Measurements from ENCODE around the gene COL4A1.
A peak's percentile ranks its signal among the peaks of the same experiment; 100 is the strongest.

Gene COL4A1

DNA sequence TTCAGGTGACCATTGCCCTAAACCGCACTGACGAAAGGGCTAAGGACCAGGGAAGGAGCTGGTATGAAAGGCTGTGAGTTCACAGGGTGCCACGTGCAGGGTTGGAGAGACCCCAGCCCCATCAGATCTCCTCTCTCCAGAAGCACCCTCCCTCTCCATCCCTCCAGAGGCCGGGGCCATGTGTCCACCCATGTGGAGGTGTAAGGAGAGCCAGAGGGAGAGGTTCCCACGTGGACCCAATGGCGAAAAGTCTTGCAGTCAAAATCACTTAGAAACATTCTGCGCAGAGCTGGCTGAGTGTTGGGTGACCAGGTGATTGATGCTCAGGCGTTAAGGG lies 168.3 kb downstream of the COL4A1 start:
- no peak for DNase-seq
- TF ChIP-seq POLR2A (IDR thresholded peaks at IDR 0.05; ENCODE audit: low read length) (no peak), GATA1 (IDR thresholded peaks at IDR 0.05; ENCODE audit: low read depth, low read length) (no peak)

DNA sequence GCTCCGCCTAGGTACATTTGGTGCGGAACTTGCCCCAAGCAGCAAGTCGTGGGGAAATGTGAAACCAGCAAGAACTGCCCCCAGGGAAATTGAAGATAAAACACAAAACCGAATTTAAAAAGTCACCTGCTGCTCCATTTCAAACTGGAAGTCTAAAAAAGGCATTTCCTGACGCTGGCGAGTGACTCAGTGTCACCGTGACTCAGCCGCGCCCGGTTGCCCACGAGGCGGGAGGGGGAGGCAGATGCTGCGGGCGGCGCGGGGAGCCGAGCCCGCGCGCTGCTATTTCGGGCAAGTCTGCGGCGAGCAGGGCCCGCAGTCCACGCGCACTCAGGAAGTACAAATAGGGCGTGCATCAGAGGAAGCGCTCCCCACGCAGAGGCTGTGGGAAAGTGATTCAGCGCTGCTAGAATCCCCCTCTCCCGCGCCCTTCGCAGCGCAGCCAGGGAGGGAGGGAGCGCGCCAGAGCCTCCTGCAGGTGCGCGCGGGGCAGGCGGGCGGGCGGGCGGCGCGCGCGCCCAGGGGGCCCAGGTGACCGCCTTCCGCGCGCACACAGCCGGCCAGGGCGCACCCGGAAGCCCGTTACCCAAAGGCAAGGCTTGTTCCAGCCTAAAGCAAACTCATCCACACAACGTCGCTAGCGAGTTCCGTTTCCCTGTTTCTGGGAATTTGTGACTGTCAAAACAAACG lies 168.8 kb downstream of the COL4A1 start:
- DNase-seq = peak; percentile 39 to 77
- no peak for TF ChIP-seq GATA1 (IDR thresholded peaks at IDR 0.05; ENCODE audit: low read depth, low read length)
- peak; percentile 20 for TF ChIP-seq POLR2A (IDR thresholded peaks at IDR 0.05; ENCODE audit: low read length)

DNA sequence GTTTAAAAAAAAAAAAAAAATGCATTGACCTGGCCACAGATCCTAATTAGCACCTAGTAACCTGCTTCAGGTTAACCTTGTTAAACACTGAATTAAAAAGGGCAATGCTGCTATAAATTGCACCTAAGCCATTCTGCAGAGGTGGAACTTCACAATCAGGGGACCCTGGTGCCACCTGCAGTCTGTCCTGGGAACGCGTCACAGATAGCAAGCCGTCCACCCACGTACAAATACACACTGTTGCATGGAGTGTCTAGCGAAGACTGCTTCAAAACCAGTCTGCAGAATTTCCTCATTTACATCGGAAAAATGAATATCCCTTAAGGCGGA lies 169.3 kb downstream of the COL4A1 start:
- DNase-seq = peak; percentile 30 to 66
- no peak for TF ChIP-seq GATA1 (IDR thresholded peaks at IDR 0.05; ENCODE audit: low read depth, low read length)

DNA sequence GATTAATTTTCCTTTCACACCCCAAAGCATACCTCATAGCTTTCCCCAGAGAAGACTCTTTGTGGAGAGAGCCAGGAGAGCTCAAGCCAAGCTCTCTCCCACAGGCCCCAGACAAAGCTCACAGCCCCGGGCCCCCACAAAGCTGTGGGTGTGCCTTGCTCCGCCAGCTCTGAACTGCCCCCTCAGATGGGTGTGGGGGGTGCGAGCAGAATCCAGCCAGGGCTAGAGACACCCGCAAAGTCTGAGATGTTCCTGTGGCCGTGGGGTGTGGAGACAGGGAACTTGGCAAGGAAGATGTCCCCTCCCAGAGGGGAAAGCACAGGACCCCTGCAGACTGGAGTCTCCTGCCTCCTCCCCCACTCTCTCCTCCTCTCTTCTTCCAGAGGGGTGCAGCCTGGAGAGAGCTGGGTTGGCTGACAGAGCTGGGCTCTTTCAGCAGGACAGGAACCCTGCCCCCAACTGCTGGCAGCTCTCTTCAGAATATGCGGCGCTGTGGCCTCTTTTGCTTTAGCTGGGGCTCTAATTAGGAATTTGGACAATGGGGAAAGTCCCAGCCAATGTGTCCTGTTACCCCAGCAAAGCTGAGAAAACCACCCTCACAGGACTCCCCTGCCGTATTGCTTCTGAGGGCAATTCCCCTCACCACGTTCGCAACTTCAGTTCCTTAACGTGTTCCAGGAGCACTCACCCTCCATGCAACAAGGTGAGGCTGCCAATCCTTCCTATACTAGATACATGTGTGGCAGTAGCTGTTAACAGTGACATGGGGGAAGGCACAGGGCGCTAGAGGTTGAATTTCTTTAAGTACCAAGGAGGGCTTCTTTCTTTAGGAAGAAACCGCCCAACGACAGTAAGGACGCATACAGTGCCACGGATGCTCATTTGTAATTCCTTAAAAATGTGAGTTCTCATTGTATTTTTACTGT lies 170.0 kb downstream of the COL4A1 start:
- no peak for DNase-seq
- no peak for TF ChIP-seq POLR2A (IDR thresholded peaks at IDR 0.05; ENCODE audit: low read length)
- TF ChIP-seq GATA1 (IDR thresholded peaks at IDR 0.05; ENCODE audit: low read depth, low read length) = no peak

DNA sequence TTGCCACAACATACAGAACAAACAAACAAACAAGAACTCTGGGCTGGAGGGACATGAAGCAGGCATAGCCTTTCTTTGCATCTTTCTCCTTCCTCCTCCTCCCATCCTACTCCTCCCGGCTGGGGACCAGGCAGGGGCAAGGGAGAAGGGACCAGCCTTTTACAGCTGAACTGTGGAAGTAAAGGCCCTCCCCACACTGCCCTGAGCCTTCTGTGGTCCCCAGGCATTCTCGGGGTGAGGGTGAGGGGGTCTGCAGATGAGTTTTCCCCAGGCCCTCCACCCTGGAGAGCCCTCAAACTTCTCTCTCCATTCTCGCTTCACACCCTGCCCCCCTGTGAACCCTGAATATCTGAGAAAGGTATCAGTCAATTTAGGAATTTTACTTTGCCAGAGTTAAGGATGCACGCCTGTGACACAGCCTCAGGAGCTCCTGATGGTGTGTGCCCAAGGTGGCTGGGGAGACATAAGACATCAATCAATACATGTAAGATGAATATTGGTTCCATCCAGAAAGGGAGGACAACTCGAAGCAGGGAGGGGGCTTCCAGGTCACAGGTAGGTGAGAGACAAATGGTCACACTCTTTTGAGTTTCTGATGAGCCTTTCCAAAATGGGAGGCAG lies 170.9 kb downstream of the COL4A1 start:
- no peak for DNase-seq
- TF ChIP-seq POLR2A (IDR thresholded peaks at IDR 0.05; ENCODE audit: low read length) (no peak), GATA1 (IDR thresholded peaks at IDR 0.05; ENCODE audit: low read depth, low read length) (no peak)

DNA sequence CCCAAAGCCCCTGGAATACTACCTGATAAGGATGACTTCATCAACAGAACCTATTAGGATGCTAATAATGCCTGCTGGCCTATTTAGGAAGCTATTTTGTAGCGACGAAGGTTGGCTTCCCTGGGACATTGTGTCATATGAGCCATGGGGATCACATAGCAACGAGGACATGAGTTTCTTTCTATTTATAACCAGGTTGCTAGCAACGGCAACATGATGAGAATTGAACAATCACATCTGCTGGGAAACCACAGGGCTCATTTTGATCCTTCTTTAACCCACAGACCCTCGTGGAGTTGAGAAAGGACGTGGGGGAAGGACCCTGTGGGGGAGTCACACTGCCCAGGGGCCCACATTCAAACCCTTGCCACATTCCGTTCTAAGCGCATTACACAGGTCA lies 172.2 kb downstream of the COL4A1 start:
- DNase-seq = no peak
- TF ChIP-seq GATA1 (IDR thresholded peaks at IDR 0.05; ENCODE audit: low read depth, low read length) (no peak), POLR2A (IDR thresholded peaks at IDR 0.05; ENCODE audit: low read length) (no peak)

DNA sequence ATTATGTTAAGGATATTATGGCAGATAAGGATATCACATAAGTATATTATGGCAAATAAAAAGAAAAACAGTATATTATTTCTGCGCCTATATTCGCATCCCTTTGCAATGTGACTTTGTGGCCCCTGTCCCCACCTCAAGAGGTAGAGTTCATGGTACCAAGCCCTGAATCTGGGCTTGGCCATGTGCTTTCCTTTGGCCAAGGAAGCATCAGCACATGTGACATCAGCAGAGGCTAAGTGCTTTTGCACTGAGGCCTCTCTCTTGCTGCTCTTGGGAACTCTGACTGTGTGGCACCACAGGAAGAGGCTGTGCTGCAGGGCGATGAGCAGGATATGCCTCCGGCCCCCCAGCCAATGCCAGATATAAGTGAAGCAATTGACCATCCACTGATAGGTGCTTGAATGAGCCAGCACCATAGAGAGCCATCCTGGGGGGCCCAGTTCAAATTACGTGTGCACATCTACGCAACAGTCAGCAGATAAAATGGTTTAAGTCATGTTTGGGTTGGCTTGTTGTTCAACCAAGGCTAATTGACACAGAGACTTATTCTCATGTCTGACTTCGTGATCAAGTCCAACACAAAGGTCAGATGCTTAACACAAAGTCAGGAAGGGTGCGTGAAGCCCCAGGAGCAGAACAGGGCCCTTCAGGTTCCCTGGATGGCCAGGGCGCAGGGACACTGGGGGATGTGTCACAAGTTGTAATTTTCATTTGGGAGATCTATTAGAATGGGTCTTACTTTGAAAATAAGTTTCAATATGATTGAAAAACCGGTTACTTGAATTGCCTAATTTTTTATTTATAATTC lies 173.3 kb downstream of the COL4A1 start:
- no peak for DNase-seq
- TF ChIP-seq GATA1 (IDR thresholded peaks at IDR 0.05; ENCODE audit: low read depth, low read length) (no peak), POLR2A (IDR thresholded peaks at IDR 0.05; ENCODE audit: low read length) (no peak)

DNA sequence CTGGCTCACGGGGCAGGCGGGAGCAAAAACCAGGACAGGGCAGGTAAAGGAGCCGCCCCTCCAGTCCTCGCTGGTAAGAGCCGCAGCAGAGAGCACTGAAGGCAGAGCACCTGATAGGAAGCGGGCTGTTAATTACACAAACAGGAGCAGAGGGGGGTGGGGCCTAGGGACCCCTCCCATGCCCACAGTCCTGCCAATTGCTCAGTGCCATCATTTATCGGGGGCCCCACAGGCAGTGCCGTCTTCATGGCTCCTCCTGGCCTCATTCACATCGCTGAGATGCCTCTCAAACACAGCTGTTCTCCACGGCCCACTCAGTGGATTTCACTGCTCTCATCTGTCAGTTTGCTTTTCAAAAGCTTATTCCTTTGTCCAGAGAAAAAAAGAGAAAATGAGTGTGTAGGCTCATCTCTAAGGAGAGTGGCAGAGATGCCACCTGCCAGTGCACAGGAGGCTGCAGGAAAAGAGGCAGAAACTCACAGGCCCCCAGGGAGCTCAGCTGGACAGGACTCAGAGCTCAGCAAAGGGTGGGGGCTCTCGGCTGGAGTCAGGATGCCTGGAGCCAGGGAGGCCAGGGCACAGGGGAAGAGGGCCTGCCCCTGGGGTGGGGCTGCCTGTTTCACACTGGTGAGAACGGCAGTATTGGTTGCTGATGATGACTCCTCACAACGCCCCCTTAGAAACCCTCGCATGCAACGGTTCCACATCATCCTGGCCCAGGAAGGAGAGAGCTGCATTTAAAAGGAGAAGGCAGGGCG lies 174.6 kb downstream of the COL4A1 start:
- no peak for TF ChIP-seq POLR2A (IDR thresholded peaks at IDR 0.05; ENCODE audit: low read length)
- no peak for TF ChIP-seq GATA1 (IDR thresholded peaks at IDR 0.05; ENCODE audit: low read depth, low read length)
- no peak for DNase-seq

DNA sequence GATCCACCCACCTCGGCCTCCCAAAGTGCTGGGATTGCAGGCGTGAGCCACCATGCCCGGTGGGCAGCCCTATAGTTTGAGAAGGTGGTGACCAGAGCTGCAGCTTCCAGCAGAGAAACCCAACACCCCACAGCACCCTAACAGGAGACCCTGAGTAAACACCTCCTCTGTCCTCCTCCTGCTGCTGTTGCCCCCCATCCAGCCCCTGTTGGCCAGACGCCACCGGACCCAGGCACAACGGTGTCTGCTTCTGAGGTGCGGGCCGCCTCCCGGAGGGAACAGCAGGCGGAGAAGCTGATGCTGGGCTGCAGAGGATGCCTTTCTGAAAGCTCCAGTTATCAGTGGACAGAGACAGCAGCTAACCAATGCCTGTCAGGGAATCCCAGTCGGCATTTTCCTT lies 175.5 kb downstream of the COL4A1 start:
- no peak for TF ChIP-seq GATA1 (IDR thresholded peaks at IDR 0.05; ENCODE audit: low read depth, low read length)
- TF ChIP-seq POLR2A (IDR thresholded peaks at IDR 0.05; ENCODE audit: low read length) = no peak
- no peak for DNase-seq

DNA sequence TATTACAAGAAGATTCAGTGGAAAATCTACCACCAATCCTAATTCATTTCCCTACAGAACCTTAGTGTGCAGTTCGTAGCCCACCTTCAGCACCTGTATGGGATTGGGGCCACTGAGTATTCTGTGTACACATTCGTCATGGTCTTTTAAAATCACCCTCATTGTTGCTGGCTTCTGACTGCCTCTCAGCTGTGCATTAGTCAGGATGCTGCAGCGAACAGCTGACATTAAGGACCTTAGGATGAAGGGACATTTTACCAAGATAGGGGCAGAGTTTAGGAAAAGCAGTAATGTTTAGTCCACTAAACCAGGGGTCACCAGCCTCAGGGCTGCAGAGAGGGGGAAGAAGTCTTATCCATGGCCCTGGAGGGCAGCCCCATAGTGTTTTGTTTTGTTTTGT lies 176.5 kb downstream of the COL4A1 start:
- TF ChIP-seq GATA1 (IDR thresholded peaks at IDR 0.05; ENCODE audit: low read depth, low read length) (no peak), POLR2A (IDR thresholded peaks at IDR 0.05; ENCODE audit: low read length) (no peak)
- DNase-seq = no peak

DNA sequence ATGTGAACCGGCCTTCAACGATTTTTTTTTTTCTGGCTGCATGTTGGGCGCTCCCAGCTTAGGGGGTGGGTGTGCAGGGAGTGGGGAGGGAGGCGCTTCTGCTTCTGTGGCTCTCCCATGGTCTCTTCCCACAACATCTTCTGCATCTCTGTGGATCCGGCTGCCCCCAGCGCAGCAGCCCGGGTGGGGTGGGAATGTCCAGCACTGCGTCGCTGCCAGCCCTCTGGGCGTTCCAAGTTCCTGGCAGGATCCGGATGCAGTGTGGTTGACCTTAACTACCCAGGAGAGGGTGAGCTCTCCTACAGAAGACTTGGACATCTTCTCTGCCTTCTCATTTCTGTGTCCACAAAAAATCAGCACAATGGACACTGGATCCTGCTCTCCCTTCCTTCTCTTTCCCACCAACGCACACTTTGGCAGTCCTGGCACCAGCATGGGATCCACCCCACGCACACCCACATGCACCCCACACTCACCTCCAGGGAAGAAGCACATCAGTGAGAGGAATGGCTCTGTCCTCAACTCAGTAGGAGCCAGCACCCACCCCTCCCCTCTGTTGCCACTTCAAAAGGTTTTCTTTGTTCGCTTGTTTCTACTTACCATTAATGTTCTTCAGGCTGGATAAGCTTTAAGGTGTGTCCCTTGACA lies 177.3 kb downstream of the COL4A1 start:
- TF ChIP-seq GATA1 (IDR thresholded peaks at IDR 0.05; ENCODE audit: low read depth, low read length) = no peak
- TF ChIP-seq POLR2A (IDR thresholded peaks at IDR 0.05; ENCODE audit: low read length) = no peak
- no peak for DNase-seq

DNA sequence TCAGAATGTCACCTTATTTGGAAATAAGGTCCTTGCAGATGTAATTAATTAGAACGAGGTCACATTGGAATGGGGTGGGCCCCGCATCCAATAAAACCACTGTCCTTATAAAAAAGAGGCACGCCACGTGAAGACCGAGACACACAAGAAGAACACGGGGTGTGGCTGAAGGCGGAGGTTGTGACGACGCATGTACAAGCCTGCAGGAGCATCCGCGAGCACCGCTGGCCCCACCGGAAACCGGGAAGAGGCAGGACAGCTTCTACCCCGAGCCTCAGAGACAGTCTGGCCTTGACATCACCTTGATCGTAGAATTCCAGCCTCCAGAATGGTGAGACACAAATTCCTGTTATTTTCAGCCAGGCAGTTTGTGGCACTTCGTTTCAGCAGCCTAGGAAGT lies 177.9 kb downstream of the COL4A1 start:
- TF ChIP-seq POLR2A (IDR thresholded peaks at IDR 0.05; ENCODE audit: low read length) (no peak), GATA1 (IDR thresholded peaks at IDR 0.05; ENCODE audit: low read depth, low read length) (no peak)
- no peak for DNase-seq

DNA sequence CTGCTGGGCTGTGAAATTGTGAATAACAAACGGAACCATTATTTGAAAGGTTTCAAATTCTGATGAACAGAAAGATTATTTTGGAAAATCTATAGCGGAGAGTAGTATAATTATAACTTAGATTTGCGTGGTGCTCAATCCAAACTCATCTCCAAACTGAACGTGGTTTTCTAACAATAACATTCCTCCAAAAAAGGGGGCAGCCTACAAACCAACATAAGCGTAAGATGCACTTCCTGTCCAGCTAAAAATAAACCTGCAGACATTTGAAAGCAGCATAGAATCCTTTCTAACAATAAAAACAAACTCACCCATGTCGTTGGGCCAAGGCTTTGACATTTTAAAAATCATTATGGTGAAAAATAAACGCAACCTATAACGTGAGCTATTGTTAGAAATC lies 178.4 kb downstream of the COL4A1 start:
- TF ChIP-seq GATA1 (IDR thresholded peaks at IDR 0.05; ENCODE audit: low read depth, low read length) (no peak), POLR2A (IDR thresholded peaks at IDR 0.05; ENCODE audit: low read length) (no peak)
- DNase-seq = no peak
